ENCODE measurements around the gene DAB2IP. TPM values are rescaled to one million over a fixed set of nuclear protein-coding genes. Genes with fewer than 3 reads are reported as not detected.

DAB2IP gene
- total RNA-seq, 1 donor from 2014 or later, result 104 TPM

DNA sequence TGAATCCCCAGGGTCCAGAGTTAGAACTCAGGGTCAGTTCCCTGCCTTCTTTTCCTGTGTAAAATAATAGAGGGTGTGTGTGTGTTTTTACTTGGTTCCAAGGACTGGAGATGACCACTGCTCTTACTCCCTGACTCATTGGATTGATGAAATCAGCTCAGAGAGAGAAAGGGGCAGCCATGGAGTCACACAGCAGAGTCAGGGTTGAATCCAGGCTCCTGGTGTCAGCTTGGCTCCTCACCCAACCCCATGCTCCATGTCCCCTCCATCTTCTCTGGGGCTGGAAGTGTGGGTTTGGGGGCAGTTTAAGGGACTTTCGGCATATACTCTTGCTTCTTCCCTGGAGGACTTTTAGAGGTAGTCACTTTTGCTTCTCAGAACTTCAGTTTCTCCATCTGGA, 21.6 kb downstream of the DAB2IP start:
- peak overlapping the region; percentile 56 for H3K4me3 Mint-ChIP-seq (ENCODE audit: unreplicated experiment)
- H3K4me1 Mint-ChIP-seq (ENCODE audit: unreplicated experiment), result peaks cover 17% of the 10 kb centered on the region
- H3K27ac Mint-ChIP-seq (ENCODE audit: unreplicated experiment), result no peak overlapping the region
- peaks cover 16% of the 10 kb centered on the region for H3K36me3 Mint-ChIP-seq (ENCODE audit: low read depth, unreplicated experiment)
- peaks cover 2% of the 10 kb centered on the region for H3K27me3 Mint-ChIP-seq (ENCODE audit: unreplicated experiment)
- DNase-seq (ENCODE audit: low spot score), result no peak
- no peaks in the 10 kb centered on the region for H3K9me3 Mint-ChIP-seq (ENCODE audit: unreplicated experiment)
- TF ChIP-seq, protein P1, sequence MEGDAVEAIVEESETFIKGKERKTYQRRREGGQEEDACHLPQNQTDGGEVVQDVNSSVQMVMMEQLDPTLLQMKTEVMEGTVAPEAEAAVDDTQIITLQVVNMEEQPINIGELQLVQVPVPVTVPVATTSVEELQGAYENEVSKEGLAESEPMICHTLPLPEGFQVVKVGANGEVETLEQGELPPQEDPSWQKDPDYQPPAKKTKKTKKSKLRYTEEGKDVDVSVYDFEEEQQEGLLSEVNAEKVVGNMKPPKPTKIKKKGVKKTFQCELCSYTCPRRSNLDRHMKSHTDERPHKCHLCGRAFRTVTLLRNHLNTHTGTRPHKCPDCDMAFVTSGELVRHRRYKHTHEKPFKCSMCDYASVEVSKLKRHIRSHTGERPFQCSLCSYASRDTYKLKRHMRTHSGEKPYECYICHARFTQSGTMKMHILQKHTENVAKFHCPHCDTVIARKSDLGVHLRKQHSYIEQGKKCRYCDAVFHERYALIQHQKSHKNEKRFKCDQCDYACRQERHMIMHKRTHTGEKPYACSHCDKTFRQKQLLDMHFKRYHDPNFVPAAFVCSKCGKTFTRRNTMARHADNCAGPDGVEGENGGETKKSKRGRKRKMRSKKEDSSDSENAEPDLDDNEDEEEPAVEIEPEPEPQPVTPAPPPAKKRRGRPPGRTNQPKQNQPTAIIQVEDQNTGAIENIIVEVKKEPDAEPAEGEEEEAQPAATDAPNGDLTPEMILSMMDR (IDR thresholded peaks at IDR 0.05; ENCODE audit: unreplicated experiment), result no peak

DNA sequence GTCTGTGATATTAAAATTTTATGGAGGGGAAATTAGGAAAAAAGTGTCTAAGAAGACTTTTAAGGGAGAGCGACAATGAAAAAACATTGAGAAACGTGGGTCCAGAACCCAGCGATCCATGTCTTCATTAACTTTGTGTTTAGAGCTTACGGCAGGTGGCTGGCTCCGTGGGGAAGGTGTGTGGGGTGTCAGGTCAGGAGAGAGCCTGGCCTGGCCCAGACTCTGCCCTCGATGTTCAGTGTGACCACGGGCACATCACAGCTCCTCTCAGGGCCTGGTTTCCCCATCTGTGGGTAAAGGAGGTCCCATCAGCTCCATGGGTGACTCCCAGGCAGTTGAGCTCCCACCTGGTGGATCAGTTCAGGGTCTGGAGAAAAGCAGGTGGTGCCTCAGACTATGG, 22.1 kb downstream of the DAB2IP start:
- no peak for DNase-seq (ENCODE audit: low spot score)
- Mint-ChIP-seq H3K27me3 (ENCODE audit: unreplicated experiment) (peaks cover 2% of the 10 kb centered on the region), H3K4me1 (ENCODE audit: unreplicated experiment) (peaks cover 17% of the 10 kb centered on the region)

DNA sequence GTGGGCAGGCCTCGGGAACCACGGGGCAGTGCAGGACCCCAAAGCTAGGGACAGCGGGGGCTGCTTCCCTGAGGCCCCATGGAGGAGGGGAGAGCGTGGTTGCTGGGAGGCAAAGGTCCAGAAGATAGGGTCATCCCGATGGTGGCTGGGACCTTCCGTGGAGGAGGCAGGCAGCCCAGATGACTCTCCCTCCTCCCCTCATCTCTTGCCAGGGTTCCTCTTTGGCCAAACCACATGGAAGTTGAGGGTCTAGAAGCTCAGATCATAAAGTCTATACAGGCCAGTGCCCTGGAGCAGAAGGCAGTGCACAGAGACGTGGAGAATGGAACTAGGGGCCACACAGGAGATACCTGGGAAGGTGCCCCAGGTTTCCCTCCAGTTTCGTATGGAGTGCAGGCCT, 22.6 kb downstream of the DAB2IP start:
- peaks cover 2% of the 10 kb centered on the region for H3K27me3 Mint-ChIP-seq (ENCODE audit: unreplicated experiment)
- H3K36me3 Mint-ChIP-seq (ENCODE audit: low read depth, unreplicated experiment), result peaks cover 16% of the 10 kb centered on the region
- no peak for DNase-seq (ENCODE audit: low spot score)
- H3K4me3 Mint-ChIP-seq (ENCODE audit: unreplicated experiment), result no peak overlapping the region
- H3K27ac Mint-ChIP-seq (ENCODE audit: unreplicated experiment), result no peak overlapping the region
- TF ChIP-seq, protein P1 (IDR thresholded peaks at IDR 0.05; ENCODE audit: unreplicated experiment), result no peak
- H3K9me3 Mint-ChIP-seq (ENCODE audit: unreplicated experiment), result no peaks in the 10 kb centered on the region
- H3K4me1 Mint-ChIP-seq (ENCODE audit: unreplicated experiment), result peaks cover 17% of the 10 kb centered on the region

More for the DNA sequence above, 22.1 kb downstream of the DAB2IP start:
- TF ChIP-seq, protein P1 (IDR thresholded peaks at IDR 0.05; ENCODE audit: unreplicated experiment), result no peak
- Mint-ChIP-seq H3K9me3 (ENCODE audit: unreplicated experiment) (no peaks in the 10 kb centered on the region), H3K27ac (ENCODE audit: unreplicated experiment) (no peak overlapping the region), H3K36me3 (ENCODE audit: low read depth, unreplicated experiment) (peaks cover 16% of the 10 kb centered on the region), H3K4me3 (ENCODE audit: unreplicated experiment) (peak overlapping the region; percentile 56)

DNA sequence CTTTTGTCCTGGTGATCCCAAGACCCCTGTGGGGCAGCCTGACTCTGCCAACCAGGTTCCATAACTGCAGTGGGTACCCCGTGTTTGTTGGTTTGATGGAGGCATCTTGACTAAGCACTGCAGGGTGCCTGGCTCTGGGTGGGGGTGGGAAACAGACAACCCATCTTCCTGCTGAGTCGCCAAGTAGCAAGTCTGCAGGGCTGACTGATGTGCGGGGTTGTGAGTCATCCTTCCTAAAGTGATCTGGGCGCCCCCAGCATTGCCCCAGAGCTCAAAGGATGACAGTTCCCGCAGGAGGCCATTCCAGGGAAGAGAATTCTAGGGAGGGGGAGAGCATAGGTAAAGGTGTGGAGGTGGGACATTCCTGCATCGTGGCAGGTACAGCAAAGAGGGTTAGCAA, 23.5 kb downstream of the DAB2IP start:
- Mint-ChIP-seq H3K4me1 (ENCODE audit: unreplicated experiment) (peaks cover 17% of the 10 kb centered on the region), H3K4me3 (ENCODE audit: unreplicated experiment) (no peak overlapping the region), H3K36me3 (ENCODE audit: low read depth, unreplicated experiment) (peaks cover 9% of the 10 kb centered on the region), H3K27ac (ENCODE audit: unreplicated experiment) (no peak overlapping the region), H3K27me3 (ENCODE audit: unreplicated experiment) (peaks cover 2% of the 10 kb centered on the region), H3K9me3 (ENCODE audit: unreplicated experiment) (no peaks in the 10 kb centered on the region)
- TF ChIP-seq, protein P1 (IDR thresholded peaks at IDR 0.05; ENCODE audit: unreplicated experiment), result no peak
- no peak for DNase-seq (ENCODE audit: low spot score)

DNA sequence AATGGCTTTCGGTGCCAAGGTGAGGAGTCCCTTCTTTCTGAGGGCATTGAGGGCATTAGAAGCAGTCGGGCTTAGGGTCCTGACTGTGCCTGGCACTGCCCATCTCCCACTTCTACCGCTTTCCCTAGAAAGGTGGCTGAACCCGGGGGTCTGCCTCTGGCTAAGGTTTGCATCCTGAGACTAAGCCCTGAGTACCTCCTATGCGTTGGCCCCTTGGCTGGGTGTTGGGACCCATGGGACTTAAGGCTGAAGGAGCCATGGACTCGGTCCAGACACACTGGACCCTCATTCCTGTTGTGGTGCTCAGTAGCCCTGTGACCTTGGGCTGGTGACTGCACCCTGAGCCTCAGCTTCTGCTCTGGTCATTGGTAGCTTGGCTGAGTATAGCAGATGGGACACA, 23.9 kb downstream of the DAB2IP start:
- H3K4me1 Mint-ChIP-seq (ENCODE audit: unreplicated experiment), result peaks cover 17% of the 10 kb centered on the region
- no peak for DNase-seq (ENCODE audit: low spot score)
- no peaks in the 10 kb centered on the region for H3K9me3 Mint-ChIP-seq (ENCODE audit: unreplicated experiment)
- no peak overlapping the region for H3K4me3 Mint-ChIP-seq (ENCODE audit: unreplicated experiment)
- no peak overlapping the region for H3K27ac Mint-ChIP-seq (ENCODE audit: unreplicated experiment)
- TF ChIP-seq, protein P1 (IDR thresholded peaks at IDR 0.05; ENCODE audit: unreplicated experiment), result no peak
- H3K27me3 Mint-ChIP-seq (ENCODE audit: unreplicated experiment), result peaks cover 2% of the 10 kb centered on the region
- peaks cover 7% of the 10 kb centered on the region for H3K36me3 Mint-ChIP-seq (ENCODE audit: low read depth, unreplicated experiment)

Data from endothelial cell (in vitro differentiated cells).